ENCODE measurements around the gene DNAJC5G.

DNA sequence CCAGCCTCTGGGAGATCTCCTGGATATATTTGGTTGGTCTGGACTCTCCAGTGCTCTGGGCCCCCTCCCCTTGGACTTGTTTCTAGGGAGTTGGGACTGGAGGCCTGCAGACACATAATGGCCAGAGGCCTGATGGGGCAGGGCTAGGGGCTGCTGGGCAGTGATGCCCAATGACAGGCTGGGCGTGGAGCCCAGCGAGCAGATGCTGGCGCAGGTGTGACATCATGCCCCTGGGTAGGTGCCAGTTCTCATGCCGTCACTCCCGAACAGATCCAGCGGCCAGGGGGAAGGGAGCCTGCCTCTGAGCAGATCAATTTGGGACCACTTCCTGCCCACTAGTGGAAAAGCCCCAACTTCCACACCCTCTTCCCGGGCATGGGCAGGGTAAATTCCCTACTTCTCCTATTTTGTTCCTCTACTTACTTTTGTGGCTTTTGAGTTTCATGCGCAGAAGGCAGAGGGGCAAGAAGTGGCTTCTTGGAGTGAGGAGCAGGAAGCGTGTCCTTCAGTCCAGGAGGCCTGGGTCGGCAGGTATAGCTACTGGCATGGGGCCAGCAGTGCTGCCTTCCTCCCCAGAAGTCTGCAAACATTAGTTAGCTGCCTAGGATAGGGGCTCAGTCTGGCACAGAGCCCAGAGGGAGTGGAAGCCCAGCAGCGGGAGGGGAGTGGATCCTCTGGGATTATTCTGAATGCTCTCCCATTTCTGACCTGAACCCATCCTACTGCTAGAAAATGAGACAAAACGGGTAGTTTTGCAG, 41.6 kb downstream of the DNAJC5G start:
- TF ChIP-seq POLR2A (IDR thresholded peaks at IDR 0.05; ENCODE audit: low read depth, low read length), result no peak
- TF ChIP-seq POLR2AphosphoS5 (IDR thresholded peaks at IDR 0.05; ENCODE audit: low read depth, low read length), result no peak

Measured in GM12892 (cell line).